Measurements from ENCODE around the gene COL19A1. TPM values are rescaled to one million over a fixed set of nuclear protein-coding genes. Genes with fewer than 3 reads are reported as not detected.

Gene COL19A1
- total RNA-seq, 2 experiments from 2014 or later: not detected

DNA sequence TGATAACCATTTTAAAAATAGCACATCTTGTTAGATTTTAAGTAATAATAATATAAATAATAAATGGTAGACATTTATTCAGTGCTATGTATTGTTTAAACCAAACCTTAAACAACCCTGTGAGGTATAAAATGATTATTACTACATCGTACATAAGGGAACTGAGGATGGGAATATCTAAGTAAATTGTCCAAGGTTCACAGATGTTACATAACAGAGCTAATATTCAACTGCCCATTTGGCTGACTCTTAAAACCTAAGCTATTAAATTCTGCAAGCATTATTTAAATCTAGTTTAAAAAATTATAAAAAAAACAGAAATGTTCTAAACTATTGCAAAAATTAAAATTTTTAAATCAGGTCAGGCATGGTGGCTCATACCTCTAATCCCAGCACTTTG lies 175.1 kb downstream of the COL19A1 start:
- POLR2A ChIA-PET: interaction anchor here (0.6 kb wide), 2 partner anchors 246 to 341 kb away, joined by 3 to 4 read pairs; no protein-coding TSS in a partner anchor
- Mint-ChIP-seq H3K27ac (no peak overlapping the region), H3K4me3 (no peak overlapping the region), H3K27me3 (ENCODE audit: low read depth) (no peaks in the 10 kb centered on the region), H3K9me3 (ENCODE audit: insufficient read depth) (no peaks in the 10 kb centered on the region), H3K4me1 (ENCODE audit: low read depth) (no peaks in the 10 kb centered on the region), H3K36me3 (ENCODE audit: low read depth) (no peaks in the 10 kb centered on the region)
- no peak for DNase-seq
- CTCF ChIA-PET: interaction anchor here (0.6 kb wide), 1 partner anchor 67 kb away, joined by 3 read pairs; no protein-coding TSS in a partner anchor
- no peak for ATAC-seq

DNA sequence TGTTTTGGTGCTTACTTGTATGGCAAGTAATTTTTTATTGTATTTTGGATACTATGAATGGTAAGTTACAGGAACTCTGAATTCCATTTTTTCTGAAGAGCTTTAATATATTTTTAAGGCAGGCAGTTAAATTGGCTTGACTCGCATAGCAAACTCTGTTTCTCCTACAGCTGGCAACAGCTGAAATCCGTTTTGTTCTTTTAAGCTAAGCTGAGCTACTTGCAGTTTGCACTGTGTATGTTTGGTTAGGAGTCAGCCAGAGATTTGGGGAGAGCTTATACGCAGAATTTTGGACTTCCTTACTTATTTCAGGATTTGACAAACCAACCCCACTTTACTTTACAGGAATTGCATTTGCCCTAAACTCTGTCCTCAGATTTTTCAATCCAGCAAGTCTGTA lies 179.1 kb downstream of the COL19A1 start:
- Mint-ChIP-seq H3K27ac (no peak overlapping the region), H3K27me3 (ENCODE audit: low read depth) (peaks cover 2% of the 10 kb centered on the region), H3K9me3 (ENCODE audit: insufficient read depth) (no peaks in the 10 kb centered on the region), H3K4me1 (ENCODE audit: low read depth) (no peaks in the 10 kb centered on the region), H3K4me3 (no peak overlapping the region), H3K36me3 (ENCODE audit: low read depth) (no peaks in the 10 kb centered on the region)
- ChIA-PET CTCF (no interaction called here), POLR2A (no interaction called here)
- DNase-seq (no peak), ATAC-seq (no peak)

DNA sequence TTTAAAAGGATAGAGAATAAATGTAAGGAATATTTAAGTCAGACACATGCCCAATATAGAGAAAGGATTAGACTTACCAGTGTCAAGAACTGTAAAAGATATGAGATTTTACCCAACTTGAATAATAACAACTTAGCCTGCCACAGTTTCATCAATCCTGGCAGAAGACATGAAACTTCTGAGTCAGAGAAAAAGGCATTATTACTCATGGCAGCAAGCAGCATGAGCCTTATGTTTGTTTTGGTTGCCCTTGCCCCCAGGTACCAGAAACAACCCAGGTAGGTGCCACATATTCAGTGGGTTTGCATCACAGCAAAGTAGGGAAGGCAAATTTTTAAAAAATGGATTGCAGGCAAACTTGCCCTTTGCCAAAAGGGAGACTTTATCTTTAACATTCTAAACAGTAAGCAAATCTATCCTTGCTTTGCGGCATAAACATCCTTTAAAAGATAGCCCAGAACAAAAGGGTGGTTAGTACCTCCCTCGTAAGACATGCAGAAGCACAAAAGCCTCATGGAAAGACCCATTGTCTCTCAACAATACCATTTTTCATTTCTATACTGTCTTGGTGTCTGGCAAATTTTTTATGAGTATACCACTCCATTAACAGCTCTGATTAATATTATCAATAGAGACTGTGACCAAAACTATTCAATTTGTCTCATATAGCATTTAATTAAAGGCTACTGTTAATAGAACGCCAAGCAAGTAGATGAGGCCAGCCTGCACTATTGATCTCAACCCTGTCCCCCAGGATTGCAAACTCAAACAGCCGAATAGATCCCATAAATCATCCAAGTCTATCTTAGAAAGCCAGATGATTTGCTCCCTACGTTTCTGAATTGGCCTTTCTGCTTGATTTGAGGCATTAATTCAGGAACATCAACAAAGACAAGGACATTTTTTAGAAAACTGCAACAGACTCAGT lies 185.1 kb downstream of the COL19A1 start:
- H3K9me3 Mint-ChIP-seq (ENCODE audit: insufficient read depth): no peaks in the 10 kb centered on the region
- ATAC-seq (no peak), DNase-seq (no peak)
- POLR2A ChIA-PET: no interaction called here
- CTCF ChIA-PET: no interaction called here
- no peaks in the 10 kb centered on the region for H3K4me1 Mint-ChIP-seq (ENCODE audit: low read depth)
- no peaks in the 10 kb centered on the region for H3K36me3 Mint-ChIP-seq (ENCODE audit: low read depth)
- no peak overlapping the region for H3K4me3 Mint-ChIP-seq
- peaks cover 4% of the 10 kb centered on the region for H3K27me3 Mint-ChIP-seq (ENCODE audit: low read depth)
- H3K27ac Mint-ChIP-seq: no peak overlapping the region

DNA sequence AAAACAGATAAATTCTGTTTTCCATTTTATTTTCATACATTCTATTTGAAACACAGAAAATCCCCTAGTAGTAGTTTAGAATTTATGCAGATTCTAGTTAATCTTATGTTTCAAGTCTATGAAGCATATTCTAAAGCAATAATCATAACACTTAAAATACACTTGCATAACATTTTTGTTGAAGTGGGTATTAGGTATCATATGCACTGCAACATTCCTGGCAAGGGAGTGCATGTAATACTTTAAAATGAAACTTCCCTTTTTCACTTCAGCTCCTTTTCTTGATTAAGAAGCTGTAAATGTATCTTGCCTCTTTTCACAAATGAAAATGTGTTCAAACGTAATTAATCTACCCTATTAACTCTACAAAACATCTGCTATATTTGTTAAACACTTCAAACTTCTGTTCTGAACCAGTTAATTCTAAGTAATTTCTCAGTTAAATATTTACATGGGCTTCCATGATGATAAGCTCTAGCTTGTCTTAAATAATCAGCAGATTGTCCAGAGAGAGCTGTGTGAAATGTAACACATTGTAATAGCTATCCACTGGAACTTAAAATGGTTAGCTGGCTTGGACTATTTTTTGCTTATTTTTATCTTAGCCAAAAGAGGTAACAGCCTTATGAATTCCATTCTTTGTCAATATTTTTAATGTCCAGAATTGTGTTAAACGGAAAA lies 192.8 kb downstream of the COL19A1 start:
- DNase-seq (no peak), ATAC-seq (no peak)
- Mint-ChIP-seq H3K9me3 (ENCODE audit: insufficient read depth) (no peaks in the 10 kb centered on the region), H3K4me1 (ENCODE audit: low read depth) (no peaks in the 10 kb centered on the region), H3K27me3 (ENCODE audit: low read depth) (no peaks in the 10 kb centered on the region), H3K36me3 (ENCODE audit: low read depth) (no peaks in the 10 kb centered on the region), H3K4me3 (no peak overlapping the region), H3K27ac (no peak overlapping the region)
- POLR2A ChIA-PET: no interaction called here
- CTCF ChIA-PET: no interaction called here

DNA sequence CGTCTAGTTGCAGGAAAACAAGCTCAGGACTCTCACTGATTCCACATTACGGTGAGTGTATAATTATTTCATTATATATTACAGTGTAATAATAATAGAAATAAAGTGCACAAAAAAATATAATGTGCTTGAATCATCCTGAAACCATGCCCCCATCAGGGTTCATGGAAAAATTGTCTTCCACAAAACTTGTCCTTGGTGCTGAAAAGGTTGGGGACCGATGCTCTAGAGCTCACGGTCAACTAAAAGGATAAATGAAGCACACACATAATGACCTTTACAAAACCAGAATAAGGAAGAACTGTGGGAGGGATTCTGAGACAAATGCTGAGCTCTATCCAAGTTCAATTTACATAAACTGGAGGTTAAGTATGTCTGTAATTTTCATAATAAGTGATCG lies 194.3 kb downstream of the COL19A1 start:
- H3K4me3 Mint-ChIP-seq: no peak overlapping the region
- H3K9me3 Mint-ChIP-seq (ENCODE audit: insufficient read depth): no peaks in the 10 kb centered on the region
- ChIA-PET POLR2A (no interaction called here), CTCF (no interaction called here)
- H3K27ac Mint-ChIP-seq: no peak overlapping the region
- no peaks in the 10 kb centered on the region for H3K27me3 Mint-ChIP-seq (ENCODE audit: low read depth)
- no peaks in the 10 kb centered on the region for H3K4me1 Mint-ChIP-seq (ENCODE audit: low read depth)
- no peaks in the 10 kb centered on the region for H3K36me3 Mint-ChIP-seq (ENCODE audit: low read depth)
- ATAC-seq (no peak), DNase-seq (no peak)

DNA sequence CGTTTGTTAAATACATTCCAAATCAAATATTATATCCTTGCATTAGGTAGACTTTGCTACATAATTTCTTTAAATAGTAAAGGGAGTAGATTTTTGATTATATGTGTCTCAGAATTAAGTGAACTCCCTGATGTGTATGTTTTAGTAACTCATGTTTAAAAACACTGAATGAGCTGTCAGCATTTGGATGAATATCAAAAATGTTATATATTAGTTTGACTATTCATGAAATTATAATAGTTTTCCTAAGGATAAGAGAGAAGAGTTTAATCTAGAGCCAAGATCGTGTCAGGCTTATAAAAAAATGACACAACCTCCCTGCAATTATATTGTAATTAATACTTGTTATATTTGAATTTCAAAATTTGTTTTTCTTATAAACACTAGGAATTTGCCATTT lies 195.2 kb downstream of the COL19A1 start:
- H3K9me3 Mint-ChIP-seq (ENCODE audit: insufficient read depth): no peaks in the 10 kb centered on the region
- no peak for DNase-seq
- H3K4me1 Mint-ChIP-seq (ENCODE audit: low read depth): no peaks in the 10 kb centered on the region

DNA sequence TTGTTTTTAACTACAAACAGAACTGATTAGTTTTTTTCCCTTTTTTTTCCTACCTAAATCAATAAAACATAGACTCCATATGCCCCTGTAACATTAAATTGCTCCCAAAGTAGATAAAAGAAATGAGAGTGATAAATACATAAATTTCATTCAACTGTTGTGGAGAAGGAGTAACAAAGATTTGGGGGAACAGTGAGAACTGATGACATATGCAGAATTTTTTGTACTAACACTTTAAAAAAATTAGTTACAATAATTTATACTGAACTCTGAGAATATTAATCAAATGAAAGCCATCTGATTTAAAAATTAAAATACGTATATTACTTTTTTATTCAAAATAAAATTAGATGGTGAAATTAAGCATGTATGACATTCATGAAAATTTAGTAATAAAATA lies 195.7 kb downstream of the COL19A1 start:
- Mint-ChIP-seq H3K27me3 (ENCODE audit: low read depth) (no peaks in the 10 kb centered on the region), H3K4me1 (ENCODE audit: low read depth) (no peaks in the 10 kb centered on the region), H3K9me3 (ENCODE audit: insufficient read depth) (no peaks in the 10 kb centered on the region), H3K4me3 (no peak overlapping the region), H3K36me3 (ENCODE audit: low read depth) (no peaks in the 10 kb centered on the region), H3K27ac (no peak overlapping the region)
- POLR2A ChIA-PET: no interaction called here
- ATAC-seq (no peak), DNase-seq (no peak)
- CTCF ChIA-PET: no interaction called here

More for the DNA sequence above, 195.2 kb downstream of the COL19A1 start:
- H3K27ac Mint-ChIP-seq: no peak overlapping the region
- ATAC-seq: no peak
- H3K36me3 Mint-ChIP-seq (ENCODE audit: low read depth): no peaks in the 10 kb centered on the region
- POLR2A ChIA-PET: no interaction called here
- no peaks in the 10 kb centered on the region for H3K27me3 Mint-ChIP-seq (ENCODE audit: low read depth)
- no peak overlapping the region for H3K4me3 Mint-ChIP-seq
- CTCF ChIA-PET: no interaction called here

DNA sequence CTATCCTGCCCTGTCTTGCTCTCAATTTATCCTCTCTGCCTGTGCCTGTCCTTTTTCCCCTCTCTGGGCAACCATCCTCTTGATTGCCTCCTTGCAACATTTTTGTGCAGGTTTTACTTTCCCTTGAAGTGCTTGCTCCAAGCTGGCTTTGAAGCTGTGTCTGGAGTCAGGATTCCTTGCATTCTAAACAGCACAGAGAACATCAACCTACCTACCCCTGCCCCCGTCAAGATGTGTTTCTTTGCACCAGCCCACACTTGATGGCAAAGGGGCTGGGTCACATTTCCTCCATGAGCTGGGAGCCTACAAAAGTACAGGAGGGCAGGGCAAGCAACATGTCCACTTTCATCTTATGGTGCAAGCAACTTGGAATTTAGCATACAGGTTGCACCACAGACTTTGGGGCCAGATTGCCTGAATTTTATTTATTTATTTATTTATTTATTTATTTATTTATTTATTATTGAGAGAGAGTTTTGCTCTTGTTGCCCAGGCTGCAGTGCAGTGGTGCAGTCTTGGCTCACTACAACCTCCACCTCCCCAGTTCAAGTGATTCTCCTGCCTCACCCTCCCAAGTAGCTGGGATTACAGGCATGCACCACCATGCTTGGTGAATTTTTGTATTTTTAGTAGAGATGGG lies 206.3 kb downstream of the COL19A1 start:
- Mint-ChIP-seq H3K4me3 (no peak overlapping the region), H3K36me3 (ENCODE audit: low read depth) (no peaks in the 10 kb centered on the region), H3K27ac (no peak overlapping the region), H3K27me3 (ENCODE audit: low read depth) (peaks cover 6% of the 10 kb centered on the region), H3K9me3 (ENCODE audit: insufficient read depth) (no peaks in the 10 kb centered on the region), H3K4me1 (ENCODE audit: low read depth) (no peaks in the 10 kb centered on the region)
- ATAC-seq (no peak), DNase-seq (no peak)
- CTCF ChIA-PET: no interaction called here
- POLR2A ChIA-PET: no interaction called here

DNA sequence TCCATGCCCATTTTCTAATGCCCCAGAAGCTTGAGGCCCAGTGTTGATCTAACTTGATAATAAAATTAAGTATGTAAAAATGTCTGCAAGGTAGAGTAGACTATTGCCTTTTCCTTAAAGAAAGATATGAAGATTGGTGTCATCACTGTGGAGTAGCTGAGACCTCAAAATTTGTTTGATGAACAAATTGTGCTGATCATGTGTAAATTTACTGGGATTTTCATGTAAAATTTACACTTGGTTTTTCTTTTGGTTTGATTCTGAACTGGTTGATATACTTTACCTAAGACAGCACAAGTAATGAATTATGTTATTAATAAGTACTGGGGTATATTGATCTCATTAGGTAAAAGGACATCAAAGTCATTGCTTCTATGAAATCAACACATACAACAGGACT lies 207.3 kb downstream of the COL19A1 start:
- Mint-ChIP-seq H3K9me3 (ENCODE audit: insufficient read depth) (no peaks in the 10 kb centered on the region), H3K4me1 (ENCODE audit: low read depth) (no peaks in the 10 kb centered on the region), H3K27me3 (ENCODE audit: low read depth) (peaks cover 6% of the 10 kb centered on the region), H3K36me3 (ENCODE audit: low read depth) (no peaks in the 10 kb centered on the region), H3K27ac (no peak overlapping the region), H3K4me3 (no peak overlapping the region)
- ATAC-seq: no peak
- CTCF ChIA-PET: no interaction called here
- DNase-seq: no peak
- POLR2A ChIA-PET: no interaction called here

DNA sequence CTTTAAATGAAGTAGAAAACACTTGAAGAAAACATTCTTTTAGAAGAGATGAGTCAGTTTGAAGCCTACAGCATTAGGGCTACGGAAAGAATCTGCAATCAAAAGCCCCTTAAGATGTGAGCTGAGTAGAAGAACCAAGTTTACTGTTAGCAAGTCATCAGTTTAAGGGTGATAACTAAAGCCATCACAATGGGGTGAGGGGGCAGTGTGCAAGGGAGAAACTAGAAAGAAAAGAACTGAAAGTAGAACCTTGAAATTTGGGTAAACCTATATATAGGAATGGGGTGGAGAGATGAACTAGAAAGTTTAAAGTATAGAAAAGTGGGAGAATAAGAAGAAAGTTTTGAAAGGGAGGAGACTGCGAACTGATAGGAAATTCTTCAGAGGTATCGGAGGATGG lies 212.9 kb downstream of the COL19A1 start:
- peaks cover 2% of the 10 kb centered on the region for H3K27me3 Mint-ChIP-seq (ENCODE audit: low read depth)
- no peak overlapping the region for H3K27ac Mint-ChIP-seq
- no peak overlapping the region for H3K4me3 Mint-ChIP-seq
- ChIA-PET CTCF (no interaction called here), POLR2A (no interaction called here)
- H3K36me3 Mint-ChIP-seq (ENCODE audit: low read depth): no peaks in the 10 kb centered on the region
- no peaks in the 10 kb centered on the region for H3K4me1 Mint-ChIP-seq (ENCODE audit: low read depth)
- DNase-seq (no peak), ATAC-seq (no peak)
- no peaks in the 10 kb centered on the region for H3K9me3 Mint-ChIP-seq (ENCODE audit: insufficient read depth)

DNA sequence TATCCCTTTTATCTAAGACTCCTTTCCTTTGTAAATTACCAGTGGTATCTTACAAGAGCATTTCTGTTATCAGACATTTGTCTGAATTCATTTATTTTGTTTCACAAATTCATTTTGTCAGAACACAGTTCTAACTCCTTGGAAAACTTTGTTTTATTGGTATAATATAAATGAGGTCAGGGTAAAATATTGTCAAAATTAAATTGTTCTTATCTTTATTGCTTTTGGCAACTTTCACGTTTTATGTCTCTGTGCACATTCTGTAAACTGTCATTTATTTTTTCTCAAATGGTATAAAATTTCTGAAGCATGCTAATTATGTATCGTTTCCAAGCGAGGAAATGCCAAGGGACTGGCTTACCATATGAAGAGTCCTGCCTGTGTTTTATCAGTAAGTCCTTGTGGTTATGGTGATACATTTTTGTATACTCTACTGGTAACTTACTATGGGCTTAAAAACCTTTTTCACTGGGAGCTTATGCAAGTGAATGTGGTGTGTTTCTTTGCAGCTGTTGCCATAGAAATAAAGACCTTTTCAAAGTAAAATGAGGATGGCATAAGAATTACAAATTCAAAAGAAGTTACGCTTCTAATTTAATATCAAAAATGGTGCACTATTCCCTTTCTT lies 214.2 kb downstream of the COL19A1 start:
- Mint-ChIP-seq H3K27ac (no peak overlapping the region), H3K9me3 (ENCODE audit: insufficient read depth) (no peaks in the 10 kb centered on the region), H3K27me3 (ENCODE audit: low read depth) (peaks cover 2% of the 10 kb centered on the region), H3K4me3 (no peak overlapping the region), H3K36me3 (ENCODE audit: low read depth) (no peaks in the 10 kb centered on the region), H3K4me1 (ENCODE audit: low read depth) (no peaks in the 10 kb centered on the region)
- POLR2A ChIA-PET: interaction anchor here (0.7 kb wide), 1 partner anchor 16 kb away, joined by 3 read pairs; no protein-coding TSS in a partner anchor
- DNase-seq (no peak), ATAC-seq (no peak)
- CTCF ChIA-PET: no interaction called here

DNA sequence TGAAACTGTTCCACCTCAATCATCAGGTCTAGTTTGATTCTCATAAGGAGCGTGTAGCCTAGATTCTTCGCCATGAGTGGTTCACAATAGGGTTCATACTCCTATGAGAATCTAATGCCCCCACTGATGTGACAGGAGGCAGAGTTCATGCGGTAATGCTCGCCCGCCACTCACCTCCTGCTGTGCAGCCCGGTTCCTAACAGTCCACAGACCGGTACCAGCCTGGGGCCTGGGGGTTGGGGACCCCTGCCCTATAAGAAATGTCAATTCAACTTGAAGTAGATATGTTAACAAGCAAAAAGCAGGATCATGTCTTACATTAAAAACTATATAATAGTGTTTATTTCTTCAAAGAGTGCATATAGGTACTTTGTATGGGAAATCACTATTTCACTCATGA lies 216.5 kb downstream of the COL19A1 start:
- no peak for ATAC-seq
- Mint-ChIP-seq H3K9me3 (ENCODE audit: insufficient read depth) (no peaks in the 10 kb centered on the region), H3K27ac (no peak overlapping the region), H3K27me3 (ENCODE audit: low read depth) (peaks cover 4% of the 10 kb centered on the region), H3K36me3 (ENCODE audit: low read depth) (no peaks in the 10 kb centered on the region), H3K4me1 (ENCODE audit: low read depth) (no peaks in the 10 kb centered on the region), H3K4me3 (no peak overlapping the region)
- ChIA-PET CTCF (no interaction called here), POLR2A (no interaction called here)
- no peak for DNase-seq
